ENCODE data around the gene HPS3. TPM values are rescaled to one million over a fixed set of nuclear protein-coding genes. Genes with fewer than 3 reads are reported as not detected.
"Not testable (repeated sequence)": the region's sequence is repeated elsewhere in the genome, so short reads cannot be mapped to it uniquely, and the experiment has no call there.

HPS3 gene, protein sequence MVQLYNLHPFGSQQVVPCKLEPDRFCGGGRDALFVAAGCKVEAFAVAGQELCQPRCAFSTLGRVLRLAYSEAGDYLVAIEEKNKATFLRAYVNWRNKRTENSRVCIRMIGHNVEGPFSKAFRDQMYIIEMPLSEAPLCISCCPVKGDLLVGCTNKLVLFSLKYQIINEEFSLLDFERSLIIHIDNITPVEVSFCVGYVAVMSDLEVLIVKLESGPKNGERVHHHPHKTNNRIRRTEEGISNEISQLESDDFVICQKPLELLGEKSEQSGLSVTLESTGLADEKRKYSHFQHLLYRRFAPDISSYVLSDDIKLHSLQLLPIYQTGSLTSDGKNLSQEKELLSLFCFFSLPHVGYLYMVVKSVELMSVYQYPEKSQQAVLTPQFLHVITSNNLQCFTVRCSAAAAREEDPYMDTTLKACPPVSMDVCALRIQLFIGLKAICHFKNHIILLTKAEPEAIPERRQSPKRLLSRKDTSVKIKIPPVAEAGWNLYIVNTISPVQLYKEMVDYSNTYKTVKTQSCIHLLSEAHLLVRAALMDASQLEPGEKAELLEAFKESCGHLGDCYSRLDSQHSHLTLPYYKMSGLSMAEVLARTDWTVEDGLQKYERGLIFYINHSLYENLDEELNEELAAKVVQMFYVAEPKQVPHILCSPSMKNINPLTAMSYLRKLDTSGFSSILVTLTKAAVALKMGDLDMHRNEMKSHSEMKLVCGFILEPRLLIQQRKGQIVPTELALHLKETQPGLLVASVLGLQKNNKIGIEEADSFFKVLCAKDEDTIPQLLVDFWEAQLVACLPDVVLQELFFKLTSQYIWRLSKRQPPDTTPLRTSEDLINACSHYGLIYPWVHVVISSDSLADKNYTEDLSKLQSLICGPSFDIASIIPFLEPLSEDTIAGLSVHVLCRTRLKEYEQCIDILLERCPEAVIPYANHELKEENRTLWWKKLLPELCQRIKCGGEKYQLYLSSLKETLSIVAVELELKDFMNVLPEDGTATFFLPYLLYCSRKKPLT
- total RNA-seq: 5.2 TPM
- long read RNA-seq, full-length matches to known transcripts: 13 of 16 reads
- long read RNA-seq, partial matches to known transcripts: 2 of 16 reads
- long read RNA-seq, other reads (novel, unspliced or antisense): 1 of 16 reads

DNA sequence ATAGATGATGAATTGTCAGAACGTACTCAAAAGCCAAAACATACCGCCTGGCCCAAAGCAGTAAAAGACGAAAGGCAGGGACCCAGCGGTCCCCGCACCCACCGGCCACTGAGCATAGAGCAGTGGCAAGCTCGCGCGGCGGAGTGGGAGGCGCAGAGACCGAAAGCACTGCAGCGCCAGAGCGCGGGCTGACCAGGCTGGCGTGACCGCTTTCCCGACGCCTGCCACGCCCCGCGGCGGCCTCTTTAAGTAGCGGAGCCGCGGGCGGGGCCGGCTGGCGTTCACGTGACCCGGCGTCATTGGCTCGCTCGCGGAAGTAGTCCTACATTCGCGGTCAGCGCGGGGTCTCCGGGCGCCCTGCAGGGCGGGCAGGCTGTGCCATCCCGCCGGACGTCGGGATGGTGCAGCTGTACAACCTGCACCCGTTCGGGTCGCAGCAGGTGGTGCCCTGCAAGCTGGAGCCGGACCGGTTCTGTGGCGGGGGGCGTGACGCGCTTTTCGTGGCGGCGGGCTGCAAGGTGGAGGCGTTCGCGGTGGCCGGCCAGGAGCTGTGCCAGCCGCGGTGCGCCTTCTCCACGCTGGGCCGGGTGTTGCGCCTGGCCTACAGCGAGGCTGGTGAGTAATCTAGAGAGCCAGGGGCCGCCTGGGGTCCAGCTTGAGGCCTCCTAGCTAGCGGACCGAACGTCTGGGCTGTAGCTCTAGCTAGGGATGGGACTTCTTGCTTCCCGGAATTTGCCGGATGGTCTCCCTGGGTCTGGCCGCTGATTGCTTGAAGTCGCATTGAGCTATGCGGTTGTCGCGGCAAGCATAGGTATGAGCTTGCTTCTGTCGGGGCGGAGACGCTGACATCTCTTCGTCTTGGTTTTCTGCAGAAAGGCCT, at the start of gene HPS3:
Gene HPS3 (plus strand): TSS at position 313 of the 880 bp plus-strand sequence. CDS start 86 bp downstream, at position 399.
- intact Hi-C loops (cut with DNase I): no loop called here
- peak; percentile 98 for DNase-seq
- peak; percentile 99 for ATAC-seq (ENCODE audit: poor library complexity)

DNA sequence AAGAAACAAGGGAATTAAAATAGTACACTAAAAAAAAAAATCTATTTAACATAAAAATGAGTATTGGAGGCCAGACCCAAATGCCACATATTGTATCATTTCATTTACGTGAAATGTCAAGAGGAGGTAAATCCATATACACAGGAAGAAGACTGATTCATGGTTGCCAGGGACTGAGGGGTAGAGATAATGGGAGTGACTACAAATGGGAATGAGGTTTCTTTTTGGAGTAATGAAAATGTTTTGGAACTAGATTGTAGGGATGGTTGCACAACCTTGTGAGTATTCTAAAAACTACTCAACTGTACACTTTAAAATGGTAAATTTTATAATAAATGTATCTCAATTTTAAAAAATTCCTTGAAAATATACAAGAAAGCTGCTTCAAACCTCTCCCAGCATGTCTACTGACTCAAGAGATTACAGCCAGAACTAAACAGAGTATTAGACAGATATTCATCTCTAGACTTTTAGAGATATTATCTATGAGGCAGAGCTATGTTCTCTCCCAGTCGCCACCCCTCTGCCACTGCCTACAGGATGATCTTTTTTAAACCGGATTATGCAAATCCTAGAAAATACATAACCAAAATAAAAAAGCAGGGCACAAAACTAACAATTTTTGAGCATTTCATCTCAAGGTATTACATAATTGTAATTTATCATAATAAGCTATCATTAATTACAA, 49.3 kb upstream of the HPS3 start:
- ATAC-seq (ENCODE audit: poor library complexity) (no peak), DNase-seq (no peak)
- intact Hi-C loops (cut with DNase I): no loop called here

DNA sequence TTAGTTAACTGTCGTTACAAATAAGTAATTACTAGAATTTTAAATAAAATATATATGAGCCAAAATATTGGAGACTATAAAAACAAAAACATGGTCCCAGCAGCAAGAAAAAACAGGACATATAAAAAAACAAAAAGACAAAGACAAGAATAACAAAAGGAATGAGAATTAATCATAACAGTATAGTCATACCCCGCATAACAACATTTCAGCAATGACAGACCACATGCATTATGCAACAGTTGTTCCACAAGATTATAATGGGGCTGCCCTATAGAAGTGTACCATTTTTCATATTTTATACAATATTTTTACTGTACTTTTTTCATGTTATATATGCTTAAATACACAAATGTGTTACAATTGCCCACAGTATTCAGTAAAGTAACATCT, 48.7 kb upstream of the HPS3 start:
- intact Hi-C loops (cut with DNase I): no loop called here
- ATAC-seq (ENCODE audit: poor library complexity): no peak
- no peak for DNase-seq

DNA sequence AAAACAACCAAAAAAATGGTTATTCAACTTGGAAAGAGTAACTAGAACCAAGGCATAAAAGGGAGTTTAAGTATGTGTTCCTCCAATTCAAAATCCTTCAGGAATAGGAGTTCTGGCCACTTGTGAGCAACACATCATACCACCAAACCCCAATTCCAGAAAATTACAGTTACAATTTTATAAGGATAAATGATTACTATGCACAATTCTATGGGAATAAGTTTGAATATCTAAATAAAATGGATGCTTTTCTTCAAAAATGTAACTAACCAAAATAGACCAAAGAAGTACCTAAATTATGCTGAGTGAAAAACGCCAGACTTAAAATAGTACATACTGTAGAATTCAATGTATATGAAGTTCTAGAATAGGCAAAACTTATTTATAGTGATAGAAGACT, 47.7 kb upstream of the HPS3 start:
- no peak for ATAC-seq (ENCODE audit: poor library complexity)
- intact Hi-C loops (cut with DNase I): no loop called here

DNA sequence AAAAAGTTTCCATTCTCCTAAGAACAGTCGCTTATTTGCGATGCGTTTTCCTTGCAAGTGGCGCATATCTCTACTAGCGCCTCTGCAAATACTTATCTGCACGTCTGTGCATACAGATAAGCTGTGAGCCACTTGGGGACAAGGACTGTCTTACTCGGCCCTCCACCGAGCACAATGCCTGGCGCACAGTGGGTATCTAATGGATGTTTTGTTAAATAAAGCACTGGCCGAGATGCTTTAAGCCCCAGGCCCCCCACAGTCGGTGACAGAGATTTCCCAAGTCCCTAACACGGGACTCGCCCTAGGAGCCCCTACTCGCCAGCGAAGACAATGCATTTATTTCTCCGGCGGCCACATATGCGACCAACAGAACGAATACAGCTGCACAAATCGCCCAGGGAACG, 43.6 kb upstream of the HPS3 start:
- DNase-seq (no peak), ATAC-seq (ENCODE audit: poor library complexity) (peak; percentile 58)
- intact Hi-C loops (cut with DNase I): no loop called here

More for the DNA sequence above, 47.7 kb upstream of the HPS3 start:
- DNase-seq: no peak

DNA sequence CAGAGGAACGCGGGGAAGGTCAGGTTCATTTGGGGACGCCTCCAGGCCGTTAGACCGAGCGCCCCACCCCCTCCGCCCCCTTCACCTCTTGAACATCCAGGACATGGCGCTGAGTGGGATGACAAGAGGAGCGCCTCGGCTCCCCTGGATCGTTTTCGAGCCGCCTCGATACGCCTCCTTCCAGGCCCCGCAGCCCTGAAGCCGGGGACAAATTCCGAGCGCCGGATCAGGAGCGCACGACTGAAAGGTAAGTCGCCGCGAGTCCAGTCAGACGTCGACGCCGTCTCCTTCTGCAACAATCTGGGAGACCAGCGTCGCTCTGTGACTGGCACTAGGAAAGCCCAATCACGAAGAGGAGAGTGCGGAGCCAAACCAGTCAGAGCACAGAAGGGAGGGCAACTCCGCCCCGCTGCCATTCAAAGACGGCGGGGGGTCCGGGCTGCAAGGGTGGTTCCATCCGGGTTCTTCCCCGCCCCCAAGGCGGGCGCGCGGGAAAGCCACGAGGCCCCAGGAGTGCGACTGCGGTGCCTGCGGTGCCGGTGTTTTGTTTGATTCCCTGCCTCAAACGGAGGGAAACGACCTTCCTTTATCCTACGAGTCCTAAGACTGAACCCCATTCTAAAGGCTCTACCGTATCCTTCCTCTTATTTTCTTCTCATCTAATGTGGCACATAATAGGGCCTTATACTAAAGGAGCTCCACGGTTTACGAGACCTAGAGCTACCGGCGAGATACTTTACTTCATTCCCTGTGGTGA, 43.0 kb upstream of the HPS3 start, which contains the start of gene HLTF:
Gene HLTF (minus strand): TSS at position 302 of the 757 bp plus-strand sequence. CDS start 197 bp downstream, at position 105.
- intact Hi-C loops (cut with DNase I): no loop called here
- DNase-seq (peak; percentile 96), ATAC-seq (ENCODE audit: poor library complexity) (peak; percentile 100)

DNA sequence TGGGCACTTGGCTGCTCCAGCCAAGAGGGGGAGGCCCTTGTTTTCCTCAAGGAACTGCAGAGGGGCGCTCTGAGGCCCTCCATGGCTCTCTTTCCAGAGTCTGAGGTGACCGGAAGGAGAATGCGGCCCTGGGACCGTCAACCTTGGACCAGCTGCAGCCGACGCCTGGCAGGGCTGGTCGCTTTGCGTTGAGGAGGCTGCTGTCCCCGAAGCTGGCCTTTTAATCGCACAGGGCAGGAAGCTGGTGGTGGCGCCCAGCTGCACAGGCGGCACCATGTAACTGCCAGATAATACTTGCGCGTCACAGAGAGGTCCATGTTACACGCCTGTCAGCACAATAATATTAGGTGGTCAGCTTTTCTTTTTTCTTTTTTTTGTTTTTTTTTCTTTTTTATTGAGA, 42.2 kb upstream of the HPS3 start:
- no peak for DNase-seq
- intact Hi-C loops (cut with DNase I): no loop called here
- no peak for ATAC-seq (ENCODE audit: poor library complexity)

DNA sequence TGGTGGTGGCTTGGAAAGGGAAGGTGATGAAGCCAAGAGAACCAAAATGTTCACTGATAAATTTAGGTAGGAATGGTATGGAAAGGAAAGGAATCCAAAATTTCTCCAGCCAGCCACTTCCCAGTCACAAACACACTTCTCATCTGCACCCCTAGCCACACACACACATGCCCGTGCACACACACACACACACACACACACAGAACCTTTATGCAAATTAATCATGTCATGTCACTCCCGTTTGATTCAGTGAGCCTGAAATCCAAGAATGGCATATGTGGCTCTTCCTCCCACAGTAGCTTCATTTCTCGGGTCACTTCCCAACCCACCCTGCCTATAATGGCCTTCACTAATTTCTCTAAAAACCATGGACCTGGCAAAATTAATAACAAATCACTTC, 40.0 kb upstream of the HPS3 start:
- intact Hi-C loops (cut with DNase I): no loop called here
- DNase-seq: no peak
- no peak for ATAC-seq (ENCODE audit: poor library complexity)

DNA sequence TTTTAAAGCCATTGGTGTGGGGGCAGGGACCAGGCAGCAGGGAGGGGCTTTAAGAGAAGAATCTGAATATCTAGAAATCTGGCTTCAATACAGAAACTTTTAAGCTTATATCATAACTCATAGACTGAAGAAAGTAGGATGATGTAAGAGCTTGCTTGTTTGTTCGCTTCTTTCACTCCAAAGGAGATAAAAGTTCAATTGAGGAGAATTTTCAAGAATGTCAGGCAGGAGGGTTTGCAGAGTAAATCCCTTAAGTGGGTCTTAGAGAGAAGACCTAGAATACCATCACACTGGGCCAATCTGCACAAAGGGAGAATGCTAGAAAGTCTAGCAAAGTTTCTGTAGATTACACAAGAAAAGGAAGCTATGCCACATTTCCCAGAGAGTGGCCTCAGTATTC, 39.0 kb upstream of the HPS3 start:
- intact Hi-C loops (cut with DNase I): no loop called here
- DNase-seq (no peak), ATAC-seq (ENCODE audit: poor library complexity) (no peak)

DNA sequence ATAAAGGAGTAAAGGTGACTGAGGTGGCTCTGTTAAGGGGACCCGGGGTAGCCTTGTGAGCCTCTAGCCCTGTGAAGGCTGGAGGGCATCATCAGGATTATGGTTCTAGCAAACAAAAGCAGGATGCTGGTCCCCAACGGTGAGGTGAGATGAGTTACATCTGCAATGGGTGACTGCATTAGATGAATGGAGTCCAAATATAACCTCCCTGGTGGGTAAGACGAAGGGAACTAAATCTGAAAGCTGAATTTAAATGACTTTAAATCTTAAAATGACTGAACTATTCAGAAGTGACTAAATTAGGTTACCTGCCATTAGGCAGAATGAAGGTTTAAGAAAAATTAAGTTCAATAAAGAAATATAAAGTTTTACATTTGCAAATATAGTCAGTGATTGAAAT, 38.5 kb upstream of the HPS3 start:
- intact Hi-C loops (cut with DNase I): no loop called here
- DNase-seq (no peak), ATAC-seq (ENCODE audit: poor library complexity) (no peak)

DNA sequence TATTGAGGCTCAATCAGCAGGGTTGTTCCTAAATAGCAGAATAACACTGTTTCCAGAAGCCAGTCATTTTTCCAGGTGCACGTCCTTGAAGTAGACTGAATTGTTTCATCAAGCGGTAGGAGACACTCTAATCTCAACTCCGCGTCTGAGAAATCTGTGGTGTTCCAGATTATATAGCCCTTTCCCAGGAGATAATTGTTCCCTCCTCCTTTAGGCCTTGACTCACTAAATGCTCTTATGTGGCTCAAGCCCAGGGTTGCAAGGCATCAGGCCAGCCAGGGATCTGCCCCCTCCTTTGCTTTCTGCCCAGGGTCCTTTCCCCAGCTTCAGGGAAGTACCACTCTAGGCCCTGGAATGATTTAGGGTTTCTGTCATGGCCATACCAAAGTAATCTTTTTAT, 37.5 kb upstream of the HPS3 start:
- intact Hi-C loops (cut with DNase I): no loop called here
- no peak for DNase-seq
- ATAC-seq (ENCODE audit: poor library complexity): no peak

DNA sequence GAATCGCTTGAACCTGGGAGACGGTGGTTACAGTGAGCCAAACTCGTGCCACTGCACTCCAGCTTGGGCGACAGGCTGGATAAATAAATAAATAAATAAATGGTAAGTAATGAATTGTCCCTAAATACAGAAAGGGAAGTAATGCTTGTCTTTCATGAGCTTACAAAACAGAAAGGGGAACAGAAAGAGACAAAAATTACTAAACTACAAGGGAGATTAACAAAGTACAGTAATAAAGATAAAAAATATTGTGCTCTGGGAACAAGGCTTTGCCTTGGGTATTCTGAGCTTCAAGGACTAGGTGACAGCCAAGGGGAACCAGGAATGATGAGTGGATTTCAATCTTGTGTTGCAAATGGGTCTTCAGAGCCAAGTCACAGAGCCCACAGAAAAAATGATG, 34.0 kb upstream of the HPS3 start:
- DNase-seq (no peak), ATAC-seq (ENCODE audit: poor library complexity) (no peak)
- intact Hi-C loops (cut with DNase I): no loop called here

DNA sequence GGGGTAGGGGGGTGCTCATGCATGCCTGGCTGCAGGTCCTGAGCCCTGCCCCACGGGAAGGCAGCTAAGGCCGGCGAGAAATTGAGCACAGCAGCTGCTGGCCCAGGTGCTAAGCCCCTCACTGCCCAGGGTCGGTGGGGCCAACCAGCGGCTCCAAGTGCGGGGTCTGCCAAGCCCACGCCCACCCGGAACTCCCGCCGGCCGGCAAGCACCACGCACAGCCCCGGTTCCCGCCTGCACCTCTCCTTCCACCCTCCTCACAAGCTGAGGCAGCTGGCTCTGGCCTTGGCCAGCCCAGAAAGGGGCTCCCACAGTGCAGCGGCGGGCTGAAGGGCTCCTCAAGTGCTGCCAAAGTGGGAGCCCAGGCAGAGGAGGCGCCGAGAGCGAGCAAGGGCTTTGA, 31.5 kb upstream of the HPS3 start:
- ATAC-seq (ENCODE audit: poor library complexity); DNase-seq; intact Hi-C loops (cut with DNase I): not testable (repeated sequence)

DNA sequence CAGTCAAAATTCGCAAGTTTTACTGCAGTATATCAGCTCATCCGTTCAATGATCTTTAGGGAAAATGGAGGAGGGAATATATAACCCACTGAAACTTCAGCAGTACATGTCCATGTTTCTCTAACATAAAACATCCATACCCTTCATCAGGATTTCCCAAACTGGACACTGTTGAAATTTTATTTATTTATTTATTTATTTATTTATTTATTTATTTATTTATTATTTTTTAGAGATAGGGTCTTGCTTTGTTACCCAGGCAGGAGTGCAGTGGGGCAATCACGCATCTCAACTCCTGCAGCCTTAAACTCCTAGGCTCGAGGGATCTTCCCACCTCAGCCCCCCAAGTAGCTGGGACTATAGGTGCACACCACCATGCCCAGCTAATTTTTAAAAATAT, 28.3 kb upstream of the HPS3 start:
- ATAC-seq (ENCODE audit: poor library complexity): no peak
- no peak for DNase-seq
- intact Hi-C loops (cut with DNase I): no loop called here

DNA sequence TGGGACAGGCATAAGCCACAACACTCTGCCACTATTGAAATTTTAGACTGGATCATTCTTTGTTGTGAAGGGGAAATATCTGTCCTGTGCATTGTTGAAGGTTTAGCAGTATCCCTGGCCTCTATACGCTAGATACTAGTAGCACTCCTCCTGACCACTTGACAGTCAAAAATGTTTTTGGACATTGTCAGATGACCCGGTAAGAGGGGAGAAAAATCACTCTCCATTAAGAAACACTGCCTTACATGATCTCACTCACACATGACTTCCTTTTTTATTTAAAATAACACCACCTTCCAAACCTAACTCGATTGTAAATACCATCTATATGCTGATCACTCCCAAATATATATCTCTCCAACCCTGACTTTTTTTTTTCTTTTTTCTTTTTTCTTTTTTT, 27.8 kb upstream of the HPS3 start:
- ATAC-seq (ENCODE audit: poor library complexity) (no peak), DNase-seq (no peak)
- intact Hi-C loops (cut with DNase I): no loop called here

DNA sequence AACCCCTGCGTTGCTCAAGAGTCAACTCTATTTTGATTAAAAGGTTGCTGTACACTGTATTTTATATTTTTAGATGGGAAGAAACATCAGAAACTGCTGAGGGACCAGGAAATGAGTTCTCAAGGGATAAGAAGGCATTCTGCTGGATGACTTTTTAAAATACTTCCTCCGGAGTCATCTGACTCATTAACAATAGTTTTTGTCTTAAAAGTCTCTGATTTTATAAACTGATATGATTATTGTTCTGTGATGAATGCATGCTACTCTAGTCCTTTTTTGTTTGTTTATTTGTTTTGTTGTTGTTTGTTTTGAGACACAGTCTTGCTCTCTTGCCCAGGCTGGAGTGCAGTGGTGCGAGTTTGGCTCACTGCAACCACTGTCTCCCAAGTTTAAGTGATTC, 25.0 kb upstream of the HPS3 start:
- no peak for DNase-seq
- intact Hi-C loops (cut with DNase I): no loop called here

DNA sequence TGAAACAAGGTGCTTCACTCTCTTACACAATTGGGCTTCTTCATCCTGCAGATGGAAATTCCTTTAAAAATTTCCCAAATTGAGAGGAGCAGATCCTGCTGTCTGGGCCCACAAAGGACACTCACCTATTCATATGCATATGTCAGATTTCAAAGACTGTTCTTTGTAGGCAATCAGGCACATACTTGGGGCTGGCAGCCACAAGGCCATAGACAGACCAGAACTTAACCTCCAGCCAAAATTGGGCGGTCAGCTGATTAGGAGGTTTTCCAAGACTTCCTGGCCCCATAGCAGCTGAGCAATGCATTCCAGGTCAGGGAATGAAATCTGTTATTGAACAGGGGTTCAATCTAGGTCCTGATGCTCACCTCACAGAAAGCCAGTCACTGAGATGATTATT, 15.0 kb upstream of the HPS3 start:
- intact Hi-C loops (cut with DNase I): loop anchor here (10.0 kb wide), 1 partner anchor 160 kb away; no protein-coding TSS in a partner anchor
- ATAC-seq (ENCODE audit: poor library complexity) (peak; percentile 67), DNase-seq (no peak)

More for the DNA sequence above, 25.0 kb upstream of the HPS3 start:
- no peak for ATAC-seq (ENCODE audit: poor library complexity)

Data from Right ventricle myocardium superior (tissue), 1 donor.